Neural progenitor cell (in vitro differentiated cells): Measurements from ENCODE around the gene TMEM53. TPM values are rescaled to one million over a fixed set of nuclear protein-coding genes. Genes with fewer than 3 reads are reported as not detected.

ENCODE experiments used
- DNase-seq: peaks from one replicate; pipeline ENCODE4 v3.0.0-alpha.2; 2016; ENCODE audit warnings: low spot score
- H2AFZ ChIP-seq: fragments of 200-600 bp; sonication (generic); replicated peaks from 2 replicates; pipeline ENCODE4 v1.6.1; 2016; ENCODE audit warnings: antibody characterized with exemption
- H3F3A ChIP-seq: fragments of 200-600 bp; sonication (generic); 2 replicates; pipeline ENCODE4 v1.6.1; 2016; ENCODE audit warnings: antibody characterized with exemption, low read depth
- H3K27ac ChIP-seq: fragments of 200-600 bp; sonication (generic); 2 replicates; pipeline ENCODE4 v1.5.1; 2016; ENCODE audit warnings: mild to moderate bottlenecking
- H3K27me3 ChIP-seq: fragments of 200-600 bp; sonication (generic); 2 replicates; pipeline ENCODE4 v1.6.1; 2016; ENCODE audit warnings: mild to moderate bottlenecking, moderate library complexity
- H3K36me3 ChIP-seq: fragments of 200-600 bp; sonication (generic); 2 replicates; pipeline ENCODE4 v1.5.1; 2016
- H3K4me1 ChIP-seq: fragments of 200-600 bp; sonication (generic); 2 replicates; pipeline ENCODE4 v1.6.1; 2016; ENCODE audit warnings: mixed run types
- H3K4me2 ChIP-seq: fragments of 200-600 bp; sonication (generic); 2 replicates; pipeline ENCODE4 v1.6.1; 2016
- H3K4me3 ChIP-seq: fragments of 200-600 bp; sonication (generic); 2 replicates; pipeline ENCODE4 v1.5.1; 2016
- H3K79me2 ChIP-seq: fragments of 200-600 bp; sonication (generic); 2 replicates; pipeline ENCODE4 v1.6.1; 2016; ENCODE audit warnings: low read depth
- H3K9ac ChIP-seq: fragments of 200-600 bp; sonication (generic); 2 replicates; pipeline ENCODE4 v1.6.1; 2016
- H3K9me3 ChIP-seq: fragments of 200-600 bp; sonication (generic); 2 replicates; pipeline ENCODE4 v1.5.1; 2016; ENCODE audit warnings: low read depth
- H4K20me1 ChIP-seq: fragments of 200-600 bp; sonication (generic); 2 replicates; pipeline ENCODE4 v1.6.1; 2016; ENCODE audit warnings: low read depth
- H3K27ac Mint-ChIP-seq: 3 replicates; pipeline ENCODE4 v1.8.0; 2021; ENCODE audit warnings: mixed read lengths
- H3K27me3 Mint-ChIP-seq: 2 replicates; pipeline ENCODE4 v1.8.0; 2022; ENCODE audit warnings: low read depth, mild to moderate bottlenecking, inconsistent platforms, moderate library complexity, mixed read lengths; ENCODE audit not compliant: insufficient read depth
- H3K36me3 Mint-ChIP-seq: 3 replicates; pipeline ENCODE4 v1.8.0; 2021; ENCODE audit warnings: mixed read lengths
- H3K4me1 Mint-ChIP-seq: 3 replicates; pipeline ENCODE4 v1.8.0; 2021; ENCODE audit warnings: mixed read lengths
- H3K4me3 Mint-ChIP-seq: 3 replicates; pipeline ENCODE4 v1.8.0; 2021; ENCODE audit warnings: mild to moderate bottlenecking, moderate library complexity, mixed read lengths
- H3K9me3 Mint-ChIP-seq: 3 replicates; pipeline ENCODE4 v1.8.0; 2020; ENCODE audit warnings: mixed read lengths
- CTCF ChIP-seq: fragments of 200-600 bp; sonication (generic); IDR thresholded peaks from 2 replicates; pipeline ENCODE4 v1.5.1; 2017; ENCODE audit warnings: antibody characterized with exemption, mild to moderate bottlenecking
- EZH2 ChIP-seq: fragments of 200-600 bp; sonication (generic); IDR thresholded peaks from 2 replicates; pipeline ENCODE4 v1.6.1; 2017; ENCODE audit warnings: antibody characterized with exemption, mild to moderate bottlenecking, moderate library complexity
- EZH2phosphoT487 ChIP-seq: fragments of 200-600 bp; sonication (generic); IDR thresholded peaks from 2 replicates; pipeline ENCODE4 v1.6.1; 2017; ENCODE audit warnings: antibody characterized with exemption
- small RNA-seq: library from RNA; depleted of rRNA; stranded (forward); fragments of <200 nt; gene quantifications from one replicate; pipeline ENCODE3, GENCODE V24; 2015
- total RNA-seq: library from RNA; depleted of rRNA; stranded (reverse); fragments of >200 nt; gene quantifications from 2 replicates; pipeline ENCODE4 v1.2.3, GENCODE V29; 2015; ENCODE audit warnings: low replicate concordance

The TMEM53 gene
- total RNA-seq, 1 donor from 2014 or later, result 5.0 TPM

- no peaks in the 10 kb centered on the region for H3K9me3 Mint-ChIP-seq
- Histone ChIP-seq H4K20me1 (no peaks in the 10 kb centered on the region), H3K36me3 (no peaks in the 10 kb centered on the region), H3K4me3 (no peak overlapping the region), H3K27me3 (peaks cover 68% of the 10 kb centered on the region), H3F3A (no peaks in the 10 kb centered on the region), H3K27ac (no peak overlapping the region), H3K9me3 (no peaks in the 10 kb centered on the region), H3K4me2 (no peak overlapping the region), H2AFZ (no peak overlapping the region), H3K4me1 (no peaks in the 10 kb centered on the region), H3K79me2 (no peaks in the 10 kb centered on the region), H3K9ac (no peak overlapping the region)
- TF ChIP-seq CTCF (no peak), EZH2 (no peak), EZH2phosphoT487 (no peak)
- no peak overlapping the region for H3K27ac Mint-ChIP-seq
- no peak overlapping the region for H3K4me3 Mint-ChIP-seq
- H3K36me3 Mint-ChIP-seq, result no peaks in the 10 kb centered on the region
- DNase-seq, result no peak
- H3K27me3 Mint-ChIP-seq, result peaks cover 6% of the 10 kb centered on the region
- peaks cover 7% of the 10 kb centered on the region for H3K4me1 Mint-ChIP-seq
Observed at GRCh38 chr1:44604157-44604955, 69.9 kb downstream of the TMEM53 start.

- Histone ChIP-seq H3K36me3 (no peaks in the 10 kb centered on the region), H3K4me2 (no peak overlapping the region), H3K27me3 (peaks cover 68% of the 10 kb centered on the region), H3K4me1 (no peaks in the 10 kb centered on the region), H3K27ac (no peak overlapping the region), H4K20me1 (no peaks in the 10 kb centered on the region), H3F3A (no peaks in the 10 kb centered on the region), H3K9me3 (no peaks in the 10 kb centered on the region), H3K79me2 (no peaks in the 10 kb centered on the region), H2AFZ (no peak overlapping the region), H3K9ac (no peak overlapping the region), H3K4me3 (no peak overlapping the region)
- no peaks in the 10 kb centered on the region for H3K36me3 Mint-ChIP-seq
- H3K27me3 Mint-ChIP-seq, result peaks cover 6% of the 10 kb centered on the region
- no peak for DNase-seq
- peaks cover 4% of the 10 kb centered on the region for H3K4me1 Mint-ChIP-seq
- no peak overlapping the region for H3K27ac Mint-ChIP-seq
- no peak overlapping the region for H3K4me3 Mint-ChIP-seq
- TF ChIP-seq CTCF (no peak), EZH2 (no peak), EZH2phosphoT487 (no peak)
- no peaks in the 10 kb centered on the region for H3K9me3 Mint-ChIP-seq
Observed at GRCh38 chr1:44603718-44604117, 70.6 kb downstream of the TMEM53 start.

Small RNA genes within 50 kb of the gene (small RNA-seq; reads per million reads assigned to genes)
- 35.1 reads per million, percentile 97 among the genes with 10 or more reads in this experiment for gene RNU5F-1

Other genes starting within 250 kb of the TMEM53 start
- 3.6 and 11.4 TPM in 2 replicates for gene ARMH1, start 233 bp upstream of the TMEM53 start, total RNA-seq
- not detected in 2 replicates for gene RNU5D-1, start 56.7 kb upstream of the TMEM53 start, total RNA-seq
- gene KIF2C, start 65.4 kb upstream of the TMEM53 start, total RNA-seq, result 130 and 133 TPM in 2 replicates
- gene RPS8, start 101.1 kb upstream of the TMEM53 start, total RNA-seq, result 3,812 and 4,281 TPM in 2 replicates
- 0.65 and 0.84 TPM in 2 replicates for gene BEST4, start 113.7 kb upstream of the TMEM53 start, total RNA-seq
- gene PLK3, start 125.9 kb upstream of the TMEM53 start, total RNA-seq, result 2.2 and 6.6 TPM in 2 replicates
- not detected in 2 replicates for gene DYNLT4, start 132.9 kb upstream of the TMEM53 start, total RNA-seq
- gene BTBD19, start 134.0 kb upstream of the TMEM53 start, total RNA-seq, result 1.4 and 1.7 TPM in 2 replicates
- gene PTCH2, start 168.8 kb upstream of the TMEM53 start, total RNA-seq, result 0.09 TPM in 1 of 2 replicates, not detected in the other